GM18519 (cell line): ENCODE measurements around the gene SPPL3.
A peak's percentile ranks its signal among the peaks of the same experiment; 100 is the strongest.

Experiments
- ATAC-seq: cut with Tn5 transposase; IDR thresholded peaks from one replicate; pipeline ENCODE4 v1.9.1; 2021; ENCODE audit warnings: mild to moderate bottlenecking, moderate library complexity; ENCODE audit not compliant: unreplicated experiment, low FRiP score

SPPL3 gene

DNA sequence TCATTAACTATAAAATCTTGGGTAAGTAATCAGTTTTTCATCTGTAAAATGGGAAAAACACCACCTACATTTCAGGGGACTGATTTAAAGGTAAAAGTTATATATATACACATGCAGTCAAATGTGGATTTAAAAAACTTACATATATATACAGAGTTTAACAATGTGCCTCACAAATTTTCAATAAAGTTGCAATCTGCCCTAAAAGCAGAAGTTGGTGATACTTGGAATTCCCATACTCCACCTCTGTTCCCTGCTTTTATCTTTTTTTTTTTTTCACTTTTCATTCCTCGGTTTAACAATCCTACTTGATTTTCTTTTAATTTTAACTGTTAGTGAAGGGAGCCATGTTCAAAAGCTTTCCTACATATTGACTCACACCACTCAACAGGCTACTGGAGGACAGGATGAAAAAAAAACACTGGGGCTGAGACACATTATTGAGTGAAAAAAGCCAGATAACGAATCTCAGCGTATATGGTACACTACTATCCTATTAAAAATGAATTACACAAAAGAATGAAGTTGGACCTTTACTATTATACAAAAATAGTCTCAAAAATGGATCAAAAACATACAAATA is 24.3 kb downstream of the SPPL3 start:
- ATAC-seq: no peak

GRCh38 chr12:120879102-120879501 is 25.1 kb downstream of the SPPL3 start:
- ATAC-seq: no peak

GRCh38 chr12:120874547-120875245 is 29.5 kb downstream of the SPPL3 start:
- no peak for ATAC-seq

- ATAC-seq: no peak
Measured at GRCh38 chr12:120873226-120873625, 30.9 kb downstream of the SPPL3 start.

DNA sequence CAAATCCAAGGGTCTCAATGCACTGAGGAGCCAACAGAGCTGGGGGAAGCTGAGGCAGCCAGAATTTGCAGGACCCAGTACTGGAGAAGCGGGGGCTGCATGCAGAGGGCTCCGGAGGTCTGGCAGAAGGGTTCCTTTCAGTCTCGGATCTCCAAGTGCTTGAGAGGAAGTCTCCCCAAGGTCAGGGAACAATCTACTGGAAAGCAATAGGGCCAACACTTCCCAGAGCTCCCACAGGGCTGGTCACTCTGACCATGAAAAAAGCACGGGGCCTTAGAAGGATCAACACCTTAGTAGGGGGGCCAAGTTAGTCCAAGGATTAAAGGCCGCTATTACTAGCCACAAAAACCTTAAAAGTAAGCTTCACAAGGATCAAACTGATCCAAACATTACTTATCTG is 31.7 kb downstream of the SPPL3 start:
- no peak for ATAC-seq

- no peak for ATAC-seq
Measured at GRCh38 chr12:120870415-120870814, 33.7 kb downstream of the SPPL3 start.

DNA sequence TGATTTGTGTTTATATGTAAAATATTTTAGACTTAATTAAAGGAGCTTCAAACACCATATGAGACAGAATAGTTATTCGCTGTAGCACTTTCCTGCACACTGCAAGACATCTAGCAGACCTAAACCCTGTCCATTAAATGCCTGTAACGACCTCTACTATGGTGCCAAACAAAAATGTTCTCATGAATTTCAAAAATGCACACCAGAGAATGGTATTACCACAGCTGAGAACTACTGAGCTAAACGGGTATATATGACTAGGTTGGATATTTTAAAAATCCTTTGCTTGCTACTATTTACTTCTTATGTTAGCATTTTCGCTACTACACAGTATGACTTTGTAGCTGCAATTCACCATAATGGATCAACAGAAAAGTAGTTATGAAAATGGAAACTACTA is 34.8 kb downstream of the SPPL3 start:
- no peak for ATAC-seq

GRCh38 chr12:120866108-120866507 is 38.0 kb downstream of the SPPL3 start:
- ATAC-seq: no peak

DNA sequence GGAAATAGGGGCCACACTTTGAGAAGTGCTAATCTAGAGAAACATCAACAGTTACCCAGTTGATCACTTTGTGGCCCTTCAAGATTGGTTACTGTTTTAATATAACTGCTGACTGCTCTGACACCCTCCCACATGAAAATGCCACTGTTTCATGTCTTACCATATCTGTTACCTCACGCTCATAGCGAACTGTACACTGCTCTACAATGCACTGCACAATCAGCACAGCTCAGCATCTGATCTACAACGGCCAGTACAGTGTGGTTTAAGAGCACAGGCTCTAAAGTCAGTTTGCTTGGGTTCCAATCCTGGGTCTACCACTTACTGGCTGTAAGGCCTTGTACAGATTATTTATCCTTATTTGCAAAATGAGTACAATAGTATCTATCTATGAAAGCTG is 39.1 kb downstream of the SPPL3 start:
- no peak for ATAC-seq

DNA sequence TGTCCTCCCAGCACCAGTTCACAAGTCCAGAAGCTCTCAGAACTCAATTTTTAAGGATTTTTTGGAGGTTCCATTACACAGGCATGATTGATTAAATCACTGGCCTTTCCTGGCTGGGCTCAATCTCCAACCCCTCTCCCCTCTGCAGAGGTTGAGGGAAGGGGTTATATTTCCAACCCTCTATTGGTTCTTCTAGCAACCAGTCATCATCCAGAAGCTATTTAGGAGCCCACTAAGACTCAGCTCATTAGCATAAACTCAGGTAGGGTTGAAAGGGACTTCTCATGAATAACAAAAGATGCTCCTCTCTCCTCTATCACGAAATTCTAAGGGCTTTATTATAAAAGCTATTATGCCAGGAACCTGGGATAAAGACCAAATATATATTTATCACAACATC is 41.5 kb downstream of the SPPL3 start:
- ATAC-seq: no peak

- ATAC-seq: no peak
Measured at GRCh38 chr12:120861074-120861795, 42.9 kb downstream of the SPPL3 start.

DNA sequence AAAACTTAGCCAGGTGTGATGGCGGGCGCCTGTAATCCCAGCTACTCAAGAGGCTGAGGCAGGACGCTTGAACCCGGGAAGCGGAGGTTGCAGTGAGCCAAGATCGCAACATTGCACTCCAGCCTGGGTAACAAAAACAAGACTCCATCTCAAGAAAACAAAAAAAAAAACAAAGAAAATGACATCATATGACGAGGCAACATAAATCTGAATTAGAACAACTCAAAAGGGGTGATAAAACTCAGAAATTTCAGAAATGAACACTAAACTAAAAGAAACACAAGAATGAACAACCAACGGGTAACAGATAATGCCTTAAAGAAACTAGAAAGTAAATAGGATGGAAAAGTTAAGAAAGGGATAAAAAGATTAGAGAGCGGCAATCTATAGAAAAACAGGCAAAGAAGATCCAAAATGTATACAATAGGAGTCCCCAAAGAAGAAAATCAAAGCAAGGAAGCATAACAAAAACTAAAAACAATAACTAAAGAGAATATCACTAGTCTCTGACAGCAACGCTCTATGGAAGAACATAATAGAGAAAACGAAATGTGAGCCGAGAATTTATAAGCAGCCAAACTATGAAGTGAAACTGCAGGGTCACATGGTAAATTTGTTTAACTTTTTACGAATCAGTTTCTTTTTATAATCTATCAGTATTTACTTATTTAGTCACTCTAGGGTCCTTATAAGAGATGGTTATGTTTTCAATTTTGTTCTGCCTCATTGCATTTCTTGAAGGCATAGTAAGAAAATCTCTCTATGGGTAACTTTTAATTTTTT is 45.7 kb downstream of the SPPL3 start:
- ATAC-seq: no peak

DNA sequence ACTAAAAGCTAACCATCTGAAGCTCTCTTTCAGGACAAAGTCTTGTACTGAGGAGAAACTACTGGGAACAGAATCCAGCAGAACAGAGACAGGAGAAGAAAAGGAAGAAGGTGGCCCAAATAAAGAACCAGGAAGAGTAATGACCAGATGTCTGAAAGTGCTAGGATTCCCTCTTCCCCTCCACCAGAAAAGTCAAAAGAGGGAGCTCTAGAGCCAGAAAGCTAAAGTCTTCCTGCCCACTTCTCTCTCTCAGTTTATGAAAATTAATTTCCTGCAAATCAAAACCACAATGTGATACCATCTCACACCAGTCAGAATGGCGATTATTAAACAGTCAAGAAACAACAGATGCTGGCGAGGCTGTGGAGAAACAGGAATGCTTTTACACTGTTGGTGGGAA is 47.2 kb downstream of the SPPL3 start:
- ATAC-seq: no peak

GRCh38 chr12:120855823-120856588 is 48.2 kb downstream of the SPPL3 start:
- no peak for ATAC-seq

DNA sequence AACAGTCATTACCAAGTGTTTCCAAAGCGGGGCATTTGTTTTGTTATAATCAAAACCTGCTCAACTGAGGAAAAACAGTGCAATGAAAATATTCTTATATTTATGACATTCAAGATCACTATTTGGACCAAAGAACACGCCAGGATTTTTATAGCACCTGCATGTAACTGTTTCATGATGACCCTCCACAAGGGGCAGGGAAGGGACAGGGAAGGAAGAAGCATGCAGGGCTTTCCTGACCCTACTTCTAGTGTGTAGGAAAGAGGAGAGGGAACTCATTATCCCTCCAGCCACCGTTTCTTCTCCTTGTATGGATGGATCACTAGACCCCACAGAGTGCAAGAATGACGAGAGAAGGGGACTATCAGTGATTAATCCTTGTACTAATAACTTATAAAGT is 49.4 kb downstream of the SPPL3 start:
- ATAC-seq: no peak

- no peak for ATAC-seq
Measured at GRCh38 chr12:120853188-120853587, 51.0 kb downstream of the SPPL3 start.

DNA sequence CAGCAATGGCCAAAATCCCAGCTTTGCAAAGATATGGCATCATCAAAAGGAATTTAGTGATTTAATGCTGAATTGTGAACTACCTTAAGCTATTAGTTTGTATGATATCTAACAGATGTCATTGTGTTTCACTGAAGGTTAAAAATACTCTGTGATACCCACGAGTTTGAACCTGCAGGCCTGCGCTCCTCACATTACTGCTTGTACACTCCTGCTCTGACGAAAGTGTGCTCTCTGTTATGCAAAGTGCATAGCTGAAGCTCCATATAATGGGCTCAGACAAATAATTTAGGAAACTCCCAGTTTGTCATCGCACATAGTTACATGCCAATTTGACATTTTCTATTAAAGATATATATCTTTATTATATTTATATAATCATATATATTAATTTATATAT is 52.2 kb downstream of the SPPL3 start:
- ATAC-seq: no peak

DNA sequence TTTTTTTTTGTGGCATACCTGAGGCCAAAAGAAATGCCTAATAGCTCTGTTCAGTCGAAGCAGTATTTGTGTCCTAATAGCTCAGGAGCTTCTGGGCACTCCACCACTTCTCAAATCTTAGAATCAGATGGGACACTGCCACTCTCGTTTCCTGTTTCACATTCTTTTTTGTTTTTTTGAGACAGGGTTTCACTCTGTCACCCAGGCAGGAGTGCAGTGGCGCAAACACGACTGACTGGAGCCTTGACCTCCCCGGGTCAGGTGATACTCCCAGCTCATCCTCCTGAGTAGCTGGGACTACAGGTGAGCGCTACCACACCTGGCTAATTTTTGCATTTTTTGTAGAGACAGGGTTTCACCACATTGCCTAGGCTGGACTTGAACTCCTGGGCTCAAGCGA is 52.7 kb downstream of the SPPL3 start:
- ATAC-seq: no peak

DNA sequence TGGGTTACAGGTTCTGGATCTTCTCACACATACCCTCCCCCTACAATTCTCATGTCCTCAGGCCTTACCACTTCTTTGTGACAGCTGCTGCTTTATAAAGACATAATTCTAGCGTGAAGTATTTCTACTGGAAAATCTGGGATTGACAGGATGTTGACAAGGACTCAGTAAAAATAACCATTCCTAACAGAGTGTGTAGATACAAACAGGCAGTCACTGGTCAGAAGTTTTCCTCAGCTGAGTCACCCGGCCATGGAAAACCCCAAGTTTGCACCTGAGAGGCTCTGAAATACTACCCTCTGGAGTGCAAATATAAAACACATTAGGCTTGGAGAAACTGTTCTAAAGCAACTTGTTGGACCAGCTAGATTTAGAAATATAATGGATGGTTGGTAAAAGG is 54.4 kb downstream of the SPPL3 start:
- ATAC-seq: no peak

GRCh38 chr12:120847814-120848213 is 56.3 kb downstream of the SPPL3 start:
- peak; percentile 49 for ATAC-seq
